Mesodermal cell (in vitro differentiated cells): ENCODE results near the gene S100PBP.
"Not testable (repeated sequence)": the region's sequence is repeated elsewhere in the genome, so short reads cannot be mapped to it uniquely, and the experiment has no call there.

Experiments used
- H3K27ac ChIP-seq: 2 replicates; pipeline ENCODE4 v1.7.0; 2013; ENCODE audit warnings: mild to moderate bottlenecking, low read depth, low read length, moderate library complexity; ENCODE audit not compliant: severe bottlenecking
- H3K36me3 ChIP-seq: 2 replicates; pipeline ENCODE4 v1.7.1; 2013; ENCODE audit warnings: mild to moderate bottlenecking, low read length, moderate library complexity; ENCODE audit not compliant: control insufficient read depth, insufficient read depth
- H3K4me1 ChIP-seq: one replicate; pipeline ENCODE4 v1.7.1; 2013; ENCODE audit warnings: mild to moderate bottlenecking, low read length; ENCODE audit not compliant: insufficient read depth, control insufficient read depth, poor library complexity, severe bottlenecking
- H3K4me3 ChIP-seq: 2 replicates; pipeline ENCODE4 v1.7.0; 2013; ENCODE audit warnings: low read length, control low read depth, mild to moderate bottlenecking; ENCODE audit not compliant: insufficient read depth, poor library complexity, severe bottlenecking; ENCODE audit errors: extremely low read depth
- H3K9me3 ChIP-seq: 2 replicates; pipeline ENCODE4 v1.7.1; 2013; ENCODE audit warnings: mild to moderate bottlenecking, low read length, moderate library complexity; ENCODE audit not compliant: control insufficient read depth
- WGBS, 2 experiments: methylation state at CpG; one replicate each; pipeline ENCODE4 v1.1.5; 2013; ENCODE audit warnings: missing lambda C conversion rate in 2 of 2; ENCODE audit not compliant: insufficient coverage in 2 of 2; 5-methylcytosine and 5-hydroxymethylcytosine counted together

Gene S100PBP

DNA sequence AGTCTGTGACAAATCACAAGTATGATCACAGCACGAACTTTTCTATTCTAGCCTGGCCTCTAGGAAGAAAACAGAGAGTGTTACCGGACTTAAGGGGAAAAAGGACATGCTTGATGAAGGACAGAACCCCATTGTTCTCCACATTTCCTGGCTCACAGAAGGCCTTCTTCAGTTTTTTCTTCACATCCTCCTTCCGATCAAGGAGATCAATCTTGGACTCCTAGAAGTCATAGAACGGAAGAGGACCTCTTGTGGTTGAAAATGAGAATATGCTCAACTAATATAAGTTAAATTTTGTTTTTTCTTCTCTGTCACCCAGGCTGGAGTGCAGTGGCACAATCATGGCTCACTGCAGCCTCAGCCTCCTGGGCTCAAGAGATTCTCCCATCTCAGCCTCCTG is 30.6 kb upstream of the S100PBP start:
- 75 to 92% methylated on average over 2 of the region's 4 CpGs for WGBS, 2 experiments
- H3K36me3 ChIP-seq, result peaks cover 95% of the 10 kb centered on the region
- H3K27ac ChIP-seq, result no peak overlapping the region

DNA sequence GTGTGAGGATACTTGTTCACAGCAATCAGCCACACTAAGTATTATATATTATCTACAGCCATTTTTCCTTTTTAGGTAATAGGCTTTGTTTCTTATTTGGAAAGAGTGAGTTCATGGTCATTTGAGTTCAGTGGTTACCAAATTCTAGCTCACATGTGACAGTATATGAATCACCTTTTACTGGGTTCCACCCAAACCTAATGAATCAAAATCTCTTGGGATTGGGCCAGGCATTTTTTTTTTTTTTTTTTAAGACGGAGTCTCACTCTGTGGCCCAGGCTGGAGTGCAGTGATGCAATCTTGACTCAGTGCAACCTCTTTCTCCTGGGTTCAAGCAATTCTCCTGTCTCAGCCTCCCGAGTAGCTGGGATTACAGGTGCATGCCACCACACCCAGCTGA is 28.1 kb upstream of the S100PBP start:
- not testable (repeated sequence) for H3K4me3 ChIP-seq, H3K27ac ChIP-seq, H3K4me1 ChIP-seq, H3K9me3 ChIP-seq
- 100% methylated on average over 1 of the region's 2 CpGs; no CpG with 5 or more reads in 1 of the 2 experiments for WGBS, 2 experiments
- H3K36me3 ChIP-seq, result peaks cover 95% of the 10 kb centered on the region

More for the DNA sequence above, 30.6 kb upstream of the S100PBP start:
- Histone ChIP-seq H3K4me3 (no peak overlapping the region), H3K4me1 (no peaks in the 10 kb centered on the region), H3K9me3 (no peaks in the 10 kb centered on the region)

DNA sequence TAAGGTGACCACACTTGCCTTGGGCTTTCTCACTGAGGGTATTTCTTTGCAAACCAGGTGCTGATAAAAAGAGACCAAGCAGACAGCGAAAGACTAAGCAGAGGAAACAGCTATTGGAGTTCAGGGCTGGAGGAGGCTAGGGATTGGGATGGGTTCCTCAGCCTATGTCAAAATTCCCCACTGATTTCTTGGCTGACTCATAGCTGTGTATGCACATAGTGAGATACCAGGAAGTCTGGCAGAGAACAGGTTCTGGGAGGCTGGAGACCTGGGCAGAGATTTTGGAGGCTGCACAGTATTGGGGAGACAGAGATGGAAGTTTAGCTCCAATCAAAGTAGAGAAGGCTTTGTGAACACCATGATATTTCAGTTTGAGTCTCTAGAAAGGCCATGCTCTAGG is 25.6 kb upstream of the S100PBP start:
- WGBS, 2 experiments, result 100% methylated on average over 1 of the region's 1 CpG; no CpG with 5 or more reads in 1 of the 2 experiments

DNA sequence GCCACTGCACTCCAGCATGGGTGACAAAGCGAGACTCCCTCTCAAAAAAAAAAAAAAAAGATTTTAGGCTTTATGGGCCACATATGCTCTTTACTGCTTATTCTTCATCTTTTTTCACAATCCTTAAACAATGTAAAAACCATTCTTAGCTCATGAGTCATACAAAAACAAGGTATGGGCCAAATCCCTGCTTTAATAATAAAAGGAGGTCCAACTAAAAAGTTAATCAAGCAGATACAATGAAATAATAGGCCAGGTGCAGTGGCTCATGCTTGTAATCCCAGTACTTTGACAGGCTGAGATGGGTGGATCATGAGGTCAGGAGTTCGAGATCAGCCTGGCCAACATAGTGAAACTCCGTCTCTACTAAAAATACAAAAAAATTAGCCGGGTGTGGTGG is 21.7 kb upstream of the S100PBP start:
- not testable (repeated sequence) for H3K27ac ChIP-seq, H3K4me1 ChIP-seq, H3K4me3 ChIP-seq, H3K9me3 ChIP-seq
- H3K36me3 ChIP-seq, result peaks cover 89% of the 10 kb centered on the region
- 100% methylated on average over 2 to 3 of the region's 4 CpGs for WGBS, 2 experiments

More for the DNA sequence above, 25.6 kb upstream of the S100PBP start:
- no peak overlapping the region for H3K27ac ChIP-seq
- H3K4me1 ChIP-seq, result no peaks in the 10 kb centered on the region
- peaks cover 94% of the 10 kb centered on the region for H3K36me3 ChIP-seq
- H3K4me3 ChIP-seq, result no peak overlapping the region
- no peaks in the 10 kb centered on the region for H3K9me3 ChIP-seq

DNA sequence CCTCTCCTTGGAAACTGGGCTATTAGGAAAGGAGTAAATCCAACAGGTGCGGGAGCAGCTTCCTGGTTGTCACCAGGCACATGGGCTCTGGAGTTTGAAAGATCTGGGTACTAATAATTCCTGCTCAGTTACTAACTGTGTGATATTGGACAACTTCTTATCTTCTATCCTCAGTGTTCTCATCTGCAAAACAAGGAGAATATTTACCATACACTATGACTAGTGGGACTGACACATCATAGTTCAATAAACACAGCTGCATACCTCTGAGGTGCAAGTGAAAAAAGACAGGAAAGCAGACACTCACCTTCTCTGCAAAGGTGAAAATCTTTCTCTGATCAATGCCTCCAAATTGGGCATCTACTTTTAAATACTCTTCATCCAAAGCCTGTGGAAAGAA is 20.0 kb upstream of the S100PBP start:
- H3K9me3 ChIP-seq, result no peaks in the 10 kb centered on the region
- no peak overlapping the region for H3K27ac ChIP-seq
- no peaks in the 10 kb centered on the region for H3K4me1 ChIP-seq
- H3K36me3 ChIP-seq, result peaks cover 89% of the 10 kb centered on the region
- 100% methylated on average over 1 of the region's 1 CpG; no CpG with 5 or more reads in 1 of the 2 experiments for WGBS, 2 experiments
- H3K4me3 ChIP-seq, result no peak overlapping the region

DNA sequence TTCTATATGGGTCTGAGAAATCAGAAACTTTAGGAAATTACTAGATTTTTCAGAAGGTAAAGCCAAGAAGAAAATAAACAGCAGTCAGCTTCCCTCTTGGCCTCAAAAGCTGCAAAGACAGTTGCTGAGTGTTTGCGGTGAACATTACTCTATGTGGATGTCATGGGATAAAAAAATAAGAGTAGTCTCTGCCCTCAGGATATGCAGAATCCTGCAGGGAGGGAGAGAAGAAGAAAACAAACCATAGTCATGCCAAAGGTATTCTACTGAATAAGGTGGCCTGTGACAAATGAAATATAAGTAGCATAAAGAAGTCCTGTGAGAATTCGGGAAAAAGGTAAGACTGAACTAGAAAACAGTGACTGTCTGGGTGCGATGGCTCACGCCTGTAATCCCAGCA is 19.3 kb upstream of the S100PBP start:
- Histone ChIP-seq H3K4me3 (no peak overlapping the region), H3K27ac (no peak overlapping the region), H3K9me3 (no peaks in the 10 kb centered on the region), H3K4me1 (no peaks in the 10 kb centered on the region), H3K36me3 (peaks cover 91% of the 10 kb centered on the region)
- WGBS, 2 experiments, result 97 to 100% methylated on average over 3 of the region's 4 CpGs

DNA sequence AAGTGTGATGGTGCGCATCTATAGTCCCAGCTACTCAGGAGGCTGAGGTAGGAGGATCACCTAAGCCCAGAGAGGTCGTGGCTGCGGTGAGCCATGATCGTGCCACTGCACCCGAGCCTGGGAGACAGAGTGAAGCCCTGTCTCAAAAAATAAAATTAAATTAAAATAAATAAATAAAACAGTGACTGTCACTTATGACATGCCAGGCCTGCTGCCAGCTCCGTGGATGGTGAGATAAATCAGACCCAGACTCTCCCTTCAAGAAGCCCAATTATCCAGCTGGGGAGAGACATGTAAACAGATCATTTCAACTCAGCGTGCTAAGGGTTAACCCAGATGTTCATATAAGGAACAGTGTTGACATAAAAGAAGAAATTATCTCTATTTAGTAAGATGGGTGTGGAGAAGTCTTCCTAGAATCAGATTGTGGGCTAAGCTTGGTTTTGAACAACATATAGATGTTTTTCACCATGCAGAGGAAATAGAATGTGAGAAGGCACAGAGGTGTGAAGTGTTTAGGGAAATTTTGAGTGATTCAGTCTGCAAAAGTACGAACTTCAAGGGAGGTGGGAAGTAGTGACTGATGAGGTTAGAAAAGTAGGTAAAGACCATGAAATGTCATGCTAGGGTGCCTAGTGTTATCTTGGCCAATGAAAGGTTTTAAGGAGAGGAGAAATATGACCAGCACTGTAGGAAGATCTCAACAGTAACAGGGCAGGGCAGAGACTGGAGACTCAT is 18.6 kb upstream of the S100PBP start:
- H3K9me3 ChIP-seq, result no peaks in the 10 kb centered on the region
- H3K4me3 ChIP-seq, result no peak overlapping the region
- WGBS, 2 experiments, result 81 to 94% methylated on average over 2 to 6 of the region's 8 CpGs
- no peak overlapping the region for H3K27ac ChIP-seq
- peaks cover 89% of the 10 kb centered on the region for H3K36me3 ChIP-seq
- no peaks in the 10 kb centered on the region for H3K4me1 ChIP-seq

DNA sequence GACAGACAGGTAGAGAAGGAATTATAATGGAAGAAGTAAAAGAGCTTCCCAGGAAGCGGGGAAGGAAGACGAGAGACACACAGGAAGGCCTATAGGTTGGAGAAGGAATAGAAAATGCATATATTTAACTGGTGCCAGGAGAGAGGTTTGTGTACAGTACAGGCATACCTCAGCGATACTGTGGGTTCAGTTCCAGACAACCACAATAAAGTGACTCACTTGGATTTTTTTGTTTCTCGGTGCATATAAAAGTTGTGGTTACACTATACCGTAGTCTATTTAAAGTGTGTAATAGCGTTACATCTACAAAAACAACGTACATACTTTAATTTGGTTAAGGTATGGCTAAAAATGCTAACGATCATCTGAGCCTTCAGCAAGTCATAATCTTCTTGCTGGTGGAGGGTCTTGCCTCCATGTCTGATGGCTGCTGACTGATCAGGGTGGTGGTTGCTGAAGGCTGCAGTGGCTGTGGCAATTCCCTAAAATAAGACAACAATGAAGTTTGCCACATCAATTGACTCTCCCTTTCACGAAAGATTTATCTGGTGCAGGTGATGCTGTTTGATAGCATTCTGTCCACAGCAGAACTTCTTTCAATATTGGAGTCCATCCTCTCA is 16.2 kb upstream of the S100PBP start:
- Histone ChIP-seq H3K4me3 (no peak overlapping the region), H3K36me3 (peaks cover 83% of the 10 kb centered on the region), H3K4me1 (no peaks in the 10 kb centered on the region), H3K27ac (no peak overlapping the region), H3K9me3 (no peaks in the 10 kb centered on the region)
- WGBS, 2 experiments, result 96 to 97% methylated on average over 6 of the region's 9 CpGs

DNA sequence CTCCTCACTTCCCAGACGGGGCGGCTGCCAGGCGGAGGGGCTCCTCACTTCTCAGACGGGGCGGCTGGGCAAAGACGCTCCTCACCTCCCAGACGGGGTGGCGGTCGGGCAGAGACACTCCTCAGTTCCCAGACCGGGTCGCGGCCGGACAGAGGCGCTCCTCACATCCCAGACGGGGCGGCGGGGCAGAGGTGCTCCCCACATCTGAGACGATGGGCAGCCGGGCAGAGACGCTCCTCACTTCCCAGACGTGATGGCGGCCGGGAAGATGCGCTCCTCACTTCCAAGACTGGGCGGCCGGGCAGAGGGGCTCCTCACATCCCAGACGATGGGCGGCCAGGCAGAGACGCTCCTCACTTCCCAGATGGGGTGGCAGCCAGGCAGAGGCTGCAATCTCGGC is 13.0 kb upstream of the S100PBP start:
- H3K4me3 ChIP-seq, H3K4me1 ChIP-seq, H3K27ac ChIP-seq, H3K9me3 ChIP-seq: not testable (repeated sequence)
- H3K36me3 ChIP-seq, result peaks cover 86% of the 10 kb centered on the region
- 95 to 97% methylated on average over 14 to 15 of the region's 30 CpGs for WGBS, 2 experiments

DNA sequence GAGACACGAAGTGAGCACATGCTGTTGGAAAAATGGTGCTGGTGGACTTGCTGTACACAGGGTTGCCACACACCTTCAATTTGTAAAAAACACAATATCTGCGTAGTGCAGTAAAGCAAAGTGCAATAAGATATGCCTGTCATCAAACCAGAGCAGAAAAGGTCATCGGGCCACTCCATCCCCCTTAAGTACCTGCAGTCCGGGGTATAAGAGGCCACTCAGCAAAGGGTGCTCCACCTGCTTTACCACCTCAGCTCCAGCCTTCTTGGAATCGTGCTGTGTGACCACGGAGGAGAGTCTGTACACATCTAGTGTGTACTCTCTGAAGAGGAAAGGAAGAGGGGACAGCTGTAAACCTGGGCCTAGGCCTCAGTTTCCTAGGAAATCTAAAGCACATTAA is 11.2 kb upstream of the S100PBP start:
- peaks cover 92% of the 10 kb centered on the region for H3K36me3 ChIP-seq
- 93 to 98% methylated on average over 3 to 4 of the region's 6 CpGs for WGBS, 2 experiments
- no peaks in the 10 kb centered on the region for H3K9me3 ChIP-seq
- no peaks in the 10 kb centered on the region for H3K4me1 ChIP-seq
- H3K4me3 ChIP-seq, result no peak overlapping the region
- H3K27ac ChIP-seq, result no peak overlapping the region

DNA sequence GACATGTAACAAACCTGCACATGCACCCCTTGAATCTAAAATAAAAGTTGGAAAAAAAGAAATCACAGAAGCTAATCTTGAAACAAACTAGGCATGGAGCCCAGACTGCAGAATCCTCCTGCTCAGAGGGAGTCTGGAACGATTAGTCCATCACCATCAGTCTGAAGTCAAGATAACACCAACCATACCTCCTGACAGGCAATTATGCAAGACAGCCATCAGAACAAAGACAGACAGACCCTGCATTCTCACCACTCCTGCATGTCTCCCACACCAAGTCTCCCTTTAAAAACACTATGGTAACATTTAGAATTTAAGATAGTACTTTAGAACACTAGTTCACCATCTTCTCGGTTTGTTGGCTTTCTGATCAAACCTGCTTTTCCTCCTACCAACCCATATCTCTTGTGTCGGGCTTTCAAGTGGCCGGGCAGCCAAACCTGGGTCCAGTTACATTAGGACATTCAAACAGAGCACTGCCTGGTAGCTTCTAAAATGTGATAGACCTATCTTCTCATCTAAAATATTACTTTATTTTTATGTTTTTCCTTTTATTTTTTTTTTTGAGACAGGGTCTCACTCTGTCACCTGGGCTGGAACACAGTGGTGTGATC is 10.4 kb upstream of the S100PBP start:
- no peaks in the 10 kb centered on the region for H3K9me3 ChIP-seq
- WGBS, 2 experiments, result 95 to 100% methylated on average over 1 to 4 of the region's 4 CpGs
- H3K36me3 ChIP-seq, result peaks cover 92% of the 10 kb centered on the region
- no peak overlapping the region for H3K4me3 ChIP-seq
- H3K27ac ChIP-seq, result no peak overlapping the region
- H3K4me1 ChIP-seq, result peaks cover 4% of the 10 kb centered on the region
